HG03457 (cell line): ENCODE measurements around the gene VTI1A.
"Not testable (repeated sequence)": the region's sequence is repeated elsewhere in the genome, so short reads cannot be mapped to it uniquely, and the experiment has no call there.

Source experiments
- ATAC-seq: cut with Tn5 transposase; IDR thresholded peaks from one replicate; pipeline ENCODE4 v1.9.1; 2021; ENCODE audit warnings: moderate number of reproducible peaks; ENCODE audit not compliant: unreplicated experiment

Gene VTI1A

GRCh38 chr10:112538168-112538567, 91.2 kb downstream of the VTI1A start:
- ATAC-seq = no peak

- no peak for ATAC-seq
These were observed 92.3 kb downstream of the VTI1A start for GRCh38 chr10:112539340-112539739.

GRCh38 chr10:112542823-112543222, 95.8 kb downstream of the VTI1A start:
- not testable (repeated sequence) for ATAC-seq

- ATAC-seq = no peak
These were observed 99.5 kb downstream of the VTI1A start for GRCh38 chr10:112546474-112546873.

- ATAC-seq = no peak
These were observed 101.7 kb downstream of the VTI1A start for GRCh38 chr10:112548535-112549276.

GRCh38 chr10:112552593-112553110, 105.6 kb downstream of the VTI1A start:
- no peak for ATAC-seq

GRCh38 chr10:112553315-112553714, 106.3 kb downstream of the VTI1A start:
- no peak for ATAC-seq

- no peak for ATAC-seq
These were observed 107.2 kb downstream of the VTI1A start for GRCh38 chr10:112554263-112554662.

GRCh38 chr10:112557197-112557596, 110.2 kb downstream of the VTI1A start:
- ATAC-seq = no peak

GRCh38 chr10:112558476-112559142, 111.6 kb downstream of the VTI1A start:
- ATAC-seq = no peak

GRCh38 chr10:112559349-112559748, 112.3 kb downstream of the VTI1A start:
- ATAC-seq = no peak

GRCh38 chr10:112562122-112562521, 115.1 kb downstream of the VTI1A start:
- ATAC-seq = no peak

- no peak for ATAC-seq
These were observed 116.0 kb downstream of the VTI1A start for GRCh38 chr10:112562809-112563663.

GRCh38 chr10:112564337-112564736, 117.3 kb downstream of the VTI1A start:
- ATAC-seq = no peak

- no peak for ATAC-seq
These were observed 118.5 kb downstream of the VTI1A start for GRCh38 chr10:112565434-112566053.

- no peak for ATAC-seq
These were observed 123.6 kb downstream of the VTI1A start for GRCh38 chr10:112570585-112570984.

- no peak for ATAC-seq
These were observed 132.6 kb downstream of the VTI1A start for GRCh38 chr10:112579578-112579977.

- ATAC-seq = no peak
These were observed 133.3 kb downstream of the VTI1A start for GRCh38 chr10:112580267-112580666.

- no peak for ATAC-seq
These were observed 134.9 kb downstream of the VTI1A start for GRCh38 chr10:112581921-112582320.

- no peak for ATAC-seq
These were observed 136.4 kb downstream of the VTI1A start for GRCh38 chr10:112583236-112583939.
